ENCODE data around the gene ASGR2.

Gene ASGR2

DNA sequence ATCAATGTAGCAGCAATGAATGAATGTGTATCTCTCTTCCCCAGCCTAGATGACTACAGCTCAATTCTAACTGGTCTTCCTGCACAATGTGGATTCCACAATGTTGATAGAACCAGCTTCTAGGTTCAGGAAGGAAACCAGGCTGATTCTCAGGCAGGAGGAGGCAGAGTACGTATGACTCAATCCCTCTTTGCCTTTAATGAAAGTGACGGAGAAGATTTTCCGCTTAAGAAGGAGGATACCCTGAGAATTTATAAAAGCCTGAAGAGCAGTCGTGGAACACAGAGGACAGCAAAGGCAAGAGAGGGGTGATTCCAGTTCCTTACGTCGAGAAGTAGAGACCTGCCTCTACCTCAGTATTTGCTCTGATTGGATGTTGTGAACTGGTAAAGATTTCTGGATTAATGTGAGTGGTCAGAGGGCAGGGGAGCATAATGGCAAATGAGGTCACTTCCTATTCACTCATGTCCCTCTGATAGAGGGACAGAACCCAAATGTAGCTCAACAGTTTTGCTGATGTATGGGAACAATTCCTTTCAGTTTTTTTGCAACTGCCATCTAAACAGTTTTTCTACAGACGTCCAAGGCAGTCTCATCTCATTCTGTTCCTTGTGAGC is 55.7 kb downstream of the ASGR2 start:
- DNase-seq, result no peak

DNA sequence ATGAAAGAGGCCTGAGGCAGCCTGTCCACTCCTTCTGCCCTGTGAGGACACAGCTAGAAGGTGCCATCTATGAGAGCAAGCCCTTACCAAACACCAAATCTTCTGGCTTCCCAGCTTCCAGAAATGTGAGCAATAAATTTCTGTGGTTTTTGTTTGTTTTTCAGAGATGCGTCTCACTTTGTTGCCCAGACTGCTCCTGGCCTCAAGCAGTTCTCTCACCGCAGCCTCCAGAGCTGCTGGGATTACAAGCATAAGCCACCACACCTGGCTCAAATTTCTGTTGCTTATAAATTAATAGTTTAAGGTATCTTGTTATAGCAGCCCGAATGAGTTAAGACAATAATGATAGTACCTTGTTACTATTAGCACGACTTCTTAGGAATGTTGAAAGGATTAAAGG is 58.2 kb downstream of the ASGR2 start:
- no peak for DNase-seq

Measured in islet precursor cell (in vitro differentiated cells).